Epithelial cell of alveolus of lung (primary cell): ENCODE measurements around the gene FAM219B. TPM values are rescaled to one million over a fixed set of nuclear protein-coding genes. Genes with fewer than 3 reads are reported as not detected.

Experiments
- total RNA-seq: library from RNA; depleted of rRNA; stranded (reverse); fragments of >200 nt; gene quantifications from 2 replicates; pipeline ENCODE4 v1.2.1, GENCODE V29; 2015

Gene FAM219B
- total RNA-seq = 23.4 and 45.2 TPM in 2 replicates

GRCh38 chr15:74906450-74907162 is at the start of gene FAM219B:
FAM219B (minus strand) TSS chr15:74906851; CDS start chr15:74906800, 51 bp downstream.

DNA sequence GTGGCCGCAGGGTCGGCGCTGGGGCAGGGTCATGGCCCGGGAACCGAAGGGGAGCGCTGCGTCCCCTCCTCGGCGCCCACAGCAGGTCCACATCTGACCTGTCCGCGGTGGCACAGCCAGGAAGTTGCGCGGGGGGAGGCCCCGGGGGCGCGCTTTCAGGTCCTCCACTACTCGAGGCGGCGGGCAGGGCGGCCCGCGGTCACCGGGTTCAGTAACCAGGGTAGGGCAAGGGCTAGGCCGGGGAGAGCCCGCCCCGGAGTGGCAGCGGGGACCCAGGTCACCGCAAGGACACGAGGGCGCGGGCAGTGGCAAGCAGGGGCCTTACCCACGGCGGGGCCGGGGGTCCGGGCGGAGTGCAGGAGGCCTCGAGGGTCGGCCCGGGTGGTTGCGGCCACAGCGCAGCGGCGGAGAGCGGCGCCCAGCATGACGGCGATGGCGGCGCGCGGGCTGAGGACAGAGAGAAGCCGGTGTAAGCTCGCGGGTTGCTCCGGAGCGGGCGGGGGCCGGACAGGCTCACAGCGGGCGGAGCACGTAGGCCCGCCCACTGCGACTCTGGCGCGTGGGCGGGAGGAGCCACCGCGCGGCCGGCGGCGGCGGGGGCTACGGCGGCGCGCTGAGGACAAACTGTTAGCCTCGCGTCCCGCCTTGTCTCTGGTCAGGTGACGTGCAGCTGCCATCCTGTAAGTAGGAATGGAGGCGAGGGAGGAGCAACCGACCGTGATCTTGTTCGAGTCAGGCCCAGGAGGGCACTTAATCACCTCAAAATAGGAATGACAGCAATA is 31.1 kb upstream of the FAM219B start, which contains the start of gene COX5A:
COX5A (minus strand) TSS at position 484 of the 782 bp plus-strand sequence; CDS start at position 425, 59 bp downstream.

DNA sequence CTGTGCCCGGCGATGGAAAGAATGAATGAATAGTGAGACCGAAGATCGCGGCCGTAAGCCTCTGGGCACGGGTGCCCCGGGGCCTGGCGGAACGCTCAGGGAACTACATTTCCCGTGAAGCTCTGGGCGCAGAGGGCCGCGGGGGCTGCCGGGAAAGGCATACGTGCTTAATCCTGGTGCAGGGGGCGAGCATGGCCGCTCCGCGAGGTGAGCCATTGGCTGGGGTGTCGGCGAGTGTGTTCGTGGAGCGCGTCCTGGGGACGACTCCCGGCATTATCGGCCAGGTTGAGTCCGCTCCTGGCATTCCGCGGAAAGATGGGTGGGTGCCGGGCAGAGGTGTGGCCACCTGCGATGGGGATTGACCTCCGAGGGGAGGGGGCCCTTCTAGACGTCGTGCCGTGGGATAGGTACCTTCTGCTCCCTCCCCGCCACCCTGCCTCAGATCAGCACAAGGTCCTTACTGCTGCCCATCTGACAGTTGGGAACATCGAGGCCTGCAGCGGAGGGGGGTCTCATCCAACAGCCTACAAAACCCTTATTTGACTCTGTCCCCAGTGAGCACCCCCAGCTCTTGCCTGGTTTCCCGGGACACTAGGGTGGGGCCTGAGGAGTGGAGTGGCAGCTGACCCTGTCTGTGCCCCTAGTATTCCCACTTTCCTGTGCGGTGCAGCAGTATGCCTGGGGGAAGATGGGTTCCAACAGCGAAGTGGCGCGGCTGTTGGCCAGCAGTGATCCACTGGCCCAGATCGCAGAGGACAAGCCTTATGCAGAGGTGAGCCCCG is 16.6 kb downstream of the FAM219B start, which contains the start of gene MPI:
MPI (plus strand) TSS at position 160 of the 782 bp plus-strand sequence; CDS start at position 192, 32 bp downstream.

DNA sequence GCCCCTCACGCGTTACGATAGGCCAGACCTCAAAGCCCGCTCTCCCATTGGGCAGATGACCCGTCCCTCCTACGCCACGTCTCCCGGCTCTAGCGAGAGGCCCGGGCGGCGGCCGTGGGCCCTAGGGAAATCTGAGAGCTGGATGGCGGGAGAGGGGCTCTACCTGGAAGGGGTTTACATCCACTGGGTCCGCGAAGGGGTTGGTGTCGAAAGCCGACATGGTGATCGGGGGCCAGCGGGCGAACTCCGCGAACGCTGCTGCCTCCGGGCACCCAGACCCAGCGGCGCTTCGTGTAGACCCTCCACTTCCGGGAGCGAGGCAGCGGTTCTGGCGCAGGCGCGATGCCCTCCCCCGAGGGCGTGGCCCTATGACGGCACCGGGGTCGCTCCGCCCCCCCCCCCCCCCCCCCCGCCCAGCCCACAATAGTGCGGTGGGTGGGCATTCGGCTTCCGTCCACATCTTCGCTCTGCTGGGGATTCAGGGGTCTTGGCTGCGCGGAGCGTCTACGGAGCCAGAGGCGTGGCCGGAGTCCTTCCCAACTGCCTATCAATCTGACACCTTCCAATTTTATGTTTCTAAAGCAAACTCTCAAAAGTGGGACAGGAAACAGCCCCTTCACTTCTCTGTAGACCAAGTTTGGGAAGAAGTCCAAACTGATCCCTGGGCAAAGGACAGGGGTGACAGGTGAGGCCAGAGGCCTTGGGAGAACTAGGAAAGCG is 33.5 kb downstream of the FAM219B start, which contains the start of gene SCAMP2:
SCAMP2 (minus strand) TSS at position 330 of the 720 bp plus-strand sequence; CDS start at position 220, 110 bp downstream.

Other genes with a start within 250 kb of the FAM219B start
- gene EDC3, start 210.8 kb downstream of the FAM219B start, total RNA-seq = 10.7 and 16.3 TPM in 2 replicates
- 0.13 and 0.48 TPM in 2 replicates for gene CYP1A1, start 181.3 kb downstream of the FAM219B start, total RNA-seq
- gene CYP1A2, start 158.0 kb downstream of the FAM219B start, total RNA-seq = not detected in 2 replicates
- 25.9 and 28.7 TPM in 2 replicates for gene CSK, start 124.8 kb downstream of the FAM219B start, total RNA-seq
- gene LMAN1L, start 94.0 kb downstream of the FAM219B start, total RNA-seq = not detected in 2 replicates
- 0.48 TPM in 1 of 2 replicates, not detected in the other for gene CPLX3, start 80.2 kb downstream of the FAM219B start, total RNA-seq
- 17.6 and 21.5 TPM in 2 replicates for gene ULK3, start 63.7 kb downstream of the FAM219B start, total RNA-seq
- gene SCAMP2, start 33.5 kb downstream of the FAM219B start, total RNA-seq = 61.6 and 63.5 TPM in 2 replicates
- gene MPI, start 16.8 kb downstream of the FAM219B start, total RNA-seq = 101 and 121 TPM in 2 replicates
- gene COX5A, start 31.2 kb upstream of the FAM219B start, total RNA-seq = 135 and 146 TPM in 2 replicates
- gene RPP25, start 49.9 kb upstream of the FAM219B start, total RNA-seq = 18.0 and 18.5 TPM in 2 replicates
- gene SCAMP5, start 88.7 kb upstream of the FAM219B start, total RNA-seq = 1.4 and 5.0 TPM in 2 replicates
- 10.1 and 16.8 TPM in 2 replicates for gene PPCDC, start 116.7 kb upstream of the FAM219B start, total RNA-seq